Nephron progenitor cell (in vitro differentiated cells): Measurements from ENCODE around the gene RPA1.
"Not testable (repeated sequence)": the region's sequence is repeated elsewhere in the genome, so short reads cannot be mapped to it uniquely, and the experiment has no call there.

ENCODE experiments used
- DNase-seq: peaks from one replicate; pipeline ENCODE4 v3.0.0; 2021
- H3K27ac Mint-ChIP-seq: 2 replicates; pipeline ENCODE4 v1.8.0; 2021; ENCODE audit warnings: mild to moderate bottlenecking, moderate library complexity, mixed read lengths
- H3K27me3 Mint-ChIP-seq: 2 replicates; pipeline ENCODE4 v1.8.0; 2021; ENCODE audit warnings: mild to moderate bottlenecking, low read depth, mixed read lengths; ENCODE audit not compliant: poor library complexity
- H3K36me3 Mint-ChIP-seq: 2 replicates; pipeline ENCODE4 v1.8.0; 2021; ENCODE audit warnings: low read depth, mixed read lengths
- H3K4me1 Mint-ChIP-seq: 2 replicates; pipeline ENCODE4 v1.8.0; 2021; ENCODE audit warnings: mixed read lengths
- H3K4me3 Mint-ChIP-seq: 2 replicates; pipeline ENCODE4 v1.8.0; 2021; ENCODE audit warnings: mild to moderate bottlenecking, moderate library complexity, mixed read lengths
- H3K9me3 Mint-ChIP-seq: 2 replicates; pipeline ENCODE4 v1.8.0; 2021; ENCODE audit warnings: mild to moderate bottlenecking, moderate library complexity, mixed read lengths
- CTCF ChIP-seq: fragments of 200-600 bp; sonication (generic); IDR thresholded peaks from 2 replicates; pipeline ENCODE4 v1.5.0; 2021; ENCODE audit warnings: antibody characterized with exemption

The RPA1 gene

GRCh38 chr17:1803280-1803679, 26.5 kb upstream of the RPA1 start:
- Mint-ChIP-seq H3K27ac (peak overlapping the region; percentile 32), H3K36me3 (peaks cover 42% of the 10 kb centered on the region), H3K4me1 (no peaks in the 10 kb centered on the region), H3K9me3 (no peaks in the 10 kb centered on the region), H3K27me3 (no peaks in the 10 kb centered on the region), H3K4me3 (no peak overlapping the region)
- DNase-seq: no peak
- no peak for TF ChIP-seq CTCF

DNA sequence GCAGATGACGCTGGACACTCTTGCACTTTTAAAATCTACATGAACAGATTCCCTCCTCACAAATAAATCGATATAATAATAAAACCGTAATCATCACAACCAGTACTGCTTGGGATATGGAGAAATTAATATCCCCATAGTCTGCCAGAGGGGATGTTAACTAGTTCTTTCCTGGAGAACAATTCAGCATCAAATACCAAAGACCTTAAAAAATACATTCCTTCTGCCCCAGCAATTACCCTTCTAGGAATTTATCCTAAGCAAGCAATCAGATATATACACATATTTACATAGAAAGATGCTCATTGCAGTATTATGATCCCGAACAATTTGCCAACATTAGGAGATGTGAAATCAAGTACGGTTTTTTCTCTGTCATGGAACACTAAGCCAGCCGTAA, 21.9 kb upstream of the RPA1 start:
- no peak overlapping the region for H3K27ac Mint-ChIP-seq
- no peak for DNase-seq
- H3K9me3 Mint-ChIP-seq: no peaks in the 10 kb centered on the region
- no peak overlapping the region for H3K4me3 Mint-ChIP-seq
- no peak for TF ChIP-seq CTCF
- H3K27me3 Mint-ChIP-seq: no peaks in the 10 kb centered on the region
- H3K4me1 Mint-ChIP-seq: no peaks in the 10 kb centered on the region
- peaks cover 35% of the 10 kb centered on the region for H3K36me3 Mint-ChIP-seq

DNA sequence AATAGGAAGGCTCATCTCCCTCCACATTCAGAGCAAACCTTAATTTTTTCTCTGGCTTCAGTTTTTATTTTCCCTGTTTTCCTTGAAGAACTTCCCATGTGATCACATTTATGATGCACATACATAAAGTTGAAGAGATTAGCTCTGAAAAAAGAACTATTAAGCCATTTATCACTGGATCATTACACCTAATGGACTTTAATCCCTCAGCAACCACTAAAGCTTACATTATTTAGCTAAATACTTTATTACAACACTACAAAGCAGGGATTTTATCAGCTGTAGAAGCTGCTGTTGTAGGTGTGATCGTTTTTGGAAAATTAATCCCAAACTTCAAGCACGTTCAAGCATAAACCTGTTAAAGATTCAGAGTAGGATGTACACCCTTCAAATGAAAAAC, 21.2 kb upstream of the RPA1 start:
- Mint-ChIP-seq H3K27ac (no peak overlapping the region), H3K4me3 (no peak overlapping the region), H3K36me3 (peaks cover 28% of the 10 kb centered on the region), H3K9me3 (no peaks in the 10 kb centered on the region), H3K27me3 (no peaks in the 10 kb centered on the region), H3K4me1 (no peaks in the 10 kb centered on the region)
- TF ChIP-seq CTCF: no peak
- DNase-seq: no peak

- not testable (repeated sequence) for H3K27me3 Mint-ChIP-seq, H3K4me1 Mint-ChIP-seq, DNase-seq, H3K4me3 Mint-ChIP-seq, H3K9me3 Mint-ChIP-seq
- H3K36me3 Mint-ChIP-seq: peaks cover 21% of the 10 kb centered on the region
- peak overlapping the region; percentile 53 for H3K27ac Mint-ChIP-seq
These were observed 20.0 kb upstream of the RPA1 start for GRCh38 chr17:1809815-1810214.

- H3K4me1 Mint-ChIP-seq: no peaks in the 10 kb centered on the region
- no peak overlapping the region for H3K27ac Mint-ChIP-seq
- no peak for DNase-seq
- no peaks in the 10 kb centered on the region for H3K27me3 Mint-ChIP-seq
- TF ChIP-seq CTCF: no peak
- no peaks in the 10 kb centered on the region for H3K9me3 Mint-ChIP-seq
- peaks cover 21% of the 10 kb centered on the region for H3K36me3 Mint-ChIP-seq
- no peak overlapping the region for H3K4me3 Mint-ChIP-seq
These were observed 19.2 kb upstream of the RPA1 start for GRCh38 chr17:1810450-1811103.

DNA sequence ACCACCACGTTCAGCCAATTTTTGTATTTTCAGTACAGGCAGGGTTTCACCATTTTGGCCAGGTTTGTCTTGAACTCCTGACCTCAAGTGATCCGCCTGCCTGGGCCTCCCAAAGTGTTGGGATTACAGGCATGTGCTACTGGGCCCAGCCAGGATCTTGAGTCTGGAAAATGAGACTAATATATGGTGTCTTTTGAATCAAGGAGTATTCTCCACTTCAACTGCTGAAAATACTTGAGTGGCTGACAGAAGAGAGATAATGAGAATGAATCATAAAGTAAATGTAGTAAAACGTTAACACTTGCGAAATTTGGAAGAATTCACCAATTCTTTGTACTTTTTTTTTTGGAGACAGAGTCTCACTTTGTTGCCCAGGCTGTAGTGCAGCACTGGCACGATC, 16.7 kb upstream of the RPA1 start:
- Mint-ChIP-seq H3K4me1 (no peaks in the 10 kb centered on the region), H3K36me3 (peaks cover 33% of the 10 kb centered on the region), H3K9me3 (peaks cover 2% of the 10 kb centered on the region), H3K27ac (no peak overlapping the region), H3K4me3 (no peak overlapping the region), H3K27me3 (no peaks in the 10 kb centered on the region)
- TF ChIP-seq CTCF: no peak
- DNase-seq: no peak
